H9 (cell line): ENCODE measurements around the gene ZBTB16. TPM values are rescaled to one million over a fixed set of nuclear protein-coding genes. Genes with fewer than 3 reads are reported as not detected.

Experiments used
- DNase-seq: peaks from one replicate; pipeline ENCODE4 v3.0.0-alpha.2; 2017
- H2AFZ ChIP-seq: one replicate; pipeline ENCODE4 v1.6.1; 2013; ENCODE audit warnings: mild to moderate bottlenecking, low read length, control low read depth, moderate library complexity
- H2AK5ac ChIP-seq: 2 replicates; pipeline ENCODE4 v1.6.1; 2013; ENCODE audit warnings: low read length, control low read depth, mixed read lengths; ENCODE audit not compliant: insufficient read length
- H2BK120ac ChIP-seq: one replicate; pipeline ENCODE4 v1.6.1; 2013; ENCODE audit warnings: low read depth, mild to moderate bottlenecking, low read length, control low read depth, inconsistent platforms; ENCODE audit not compliant: poor library complexity, severe bottlenecking
- H2BK12ac ChIP-seq: 2 replicates; pipeline ENCODE4 v1.6.1; 2013; ENCODE audit warnings: low read length, control low read depth, mixed read lengths, low read depth; ENCODE audit not compliant: insufficient read length
- H2BK15ac ChIP-seq: 2 replicates; pipeline ENCODE4 v1.6.1; 2013; ENCODE audit warnings: low read depth, low read length, control low read depth
- H2BK20ac ChIP-seq: one replicate; pipeline ENCODE4 v1.6.1; 2013; ENCODE audit warnings: low read depth, mild to moderate bottlenecking, low read length, control low read depth, inconsistent platforms; ENCODE audit not compliant: poor library complexity, severe bottlenecking
- H2BK5ac ChIP-seq: 2 replicates; pipeline ENCODE4 v1.6.1; 2013; ENCODE audit warnings: low read length, control low read depth, mixed read lengths; ENCODE audit not compliant: insufficient read length
- H3K14ac ChIP-seq: 2 replicates; pipeline ENCODE4 v1.6.1; 2013; ENCODE audit warnings: low read length, control low read depth; ENCODE audit not compliant: insufficient read depth
- H3K18ac ChIP-seq: 2 replicates; pipeline ENCODE4 v1.6.1; 2013; ENCODE audit warnings: low read depth, mild to moderate bottlenecking, mixed read lengths, low read length, control low read depth; ENCODE audit not compliant: insufficient read length
- H3K23ac ChIP-seq: 2 replicates; pipeline ENCODE4 v1.6.1; 2013; ENCODE audit warnings: low read length, control low read depth, mixed read lengths, low read depth; ENCODE audit not compliant: insufficient read length
- H3K23me2 ChIP-seq: 2 replicates; pipeline ENCODE4 v1.6.1; 2013; ENCODE audit warnings: low read depth, mild to moderate bottlenecking, mixed read lengths, low read length, control low read depth; ENCODE audit not compliant: insufficient read length, poor library complexity, severe bottlenecking
- H3K27ac ChIP-seq: 2 replicates; pipeline ENCODE4 v1.5.1; 2013; ENCODE audit warnings: low read length, control low read depth, mixed read lengths, low read depth; ENCODE audit not compliant: insufficient read length
- H3K27me3 ChIP-seq: 2 replicates; pipeline ENCODE4 v1.6.1; 2013; ENCODE audit warnings: low read length, control low read depth, inconsistent platforms; ENCODE audit not compliant: insufficient read depth
- H3K4ac ChIP-seq: 2 replicates; pipeline ENCODE4 v1.6.1; 2013; ENCODE audit warnings: low read depth, mild to moderate bottlenecking, control low read depth, inconsistent platforms, low read length, moderate library complexity
- H3K4me1 ChIP-seq: 2 replicates; pipeline ENCODE4 v1.6.1; 2013; ENCODE audit warnings: low read length, control low read depth, inconsistent platforms; ENCODE audit not compliant: insufficient read depth
- H3K4me2 ChIP-seq: 2 replicates; pipeline ENCODE4 v1.6.1; 2013; ENCODE audit warnings: low read length, control low read depth, mixed read lengths; ENCODE audit not compliant: insufficient read length, insufficient read depth
- H3K56ac ChIP-seq: 2 replicates; pipeline ENCODE4 v1.6.1; 2013; ENCODE audit warnings: low read depth, mild to moderate bottlenecking, mixed read lengths, low read length, control low read depth; ENCODE audit not compliant: insufficient read length
- H3K79me1 ChIP-seq: 2 replicates; pipeline ENCODE4 v1.6.1; 2013; ENCODE audit warnings: low read depth, mild to moderate bottlenecking, moderate library complexity, low read length, control low read depth, inconsistent platforms; ENCODE audit not compliant: insufficient read depth, poor library complexity, severe bottlenecking
- H3K79me2 ChIP-seq: 2 replicates; pipeline ENCODE4 v1.6.1; 2013; ENCODE audit warnings: low read length, control low read depth, inconsistent platforms; ENCODE audit not compliant: insufficient read depth
- H3K9ac ChIP-seq: 2 replicates; pipeline ENCODE4 v1.6.1; 2013; ENCODE audit warnings: low read length, control low read depth, mixed read lengths; ENCODE audit not compliant: insufficient read length; ENCODE audit errors: extremely low read depth
- H3K9me3 ChIP-seq: one replicate; pipeline ENCODE4 v1.6.1; 2013; ENCODE audit warnings: low read depth, low read length, inconsistent platforms; ENCODE audit not compliant: control insufficient read depth
- H3T11ph ChIP-seq: one replicate; pipeline ENCODE4 v1.6.1; 2013; ENCODE audit warnings: mild to moderate bottlenecking, low read length, control low read depth, inconsistent platforms
- H4K20me1 ChIP-seq: one replicate; pipeline ENCODE4 v1.6.1; 2013; ENCODE audit not compliant: control insufficient read depth, insufficient read length, insufficient read depth
- H4K5ac ChIP-seq: 2 replicates; pipeline ENCODE4 v1.6.1; 2013; ENCODE audit warnings: low read depth, mild to moderate bottlenecking, mixed read lengths, low read length, control low read depth; ENCODE audit not compliant: insufficient read length
- H4K8ac ChIP-seq: replicated peaks from 2 replicates; pipeline ENCODE4 v1.6.1; 2013; ENCODE audit warnings: low read length, control low read depth, mixed read lengths, low read depth; ENCODE audit not compliant: insufficient read length
- H4K91ac ChIP-seq: 2 replicates; pipeline ENCODE4 v1.6.1; 2013; ENCODE audit warnings: low read depth, mild to moderate bottlenecking, moderate library complexity, mixed read lengths, low read length, control low read depth; ENCODE audit not compliant: insufficient read length
- H3K27ac Mint-ChIP-seq, 3 experiments: 2 replicates in 2 of 3; 3 replicates in 1 of 3; pipeline ENCODE4 v1.8.0; 2020 to 2021; ENCODE audit warnings: mixed read lengths in 3 of 3, mild to moderate bottlenecking in 1 of 3, moderate library complexity in 1 of 3
- H3K27me3 Mint-ChIP-seq: 2 replicates; pipeline ENCODE4 v1.8.0; 2021; ENCODE audit warnings: low read depth, mild to moderate bottlenecking, moderate library complexity, mixed read lengths
- H3K36me3 Mint-ChIP-seq, 3 experiments: 2 replicates in 2 of 3; 3 replicates in 1 of 3; pipeline ENCODE4 v1.8.0; 2020 to 2021; ENCODE audit warnings: low read depth in 3 of 3, mixed read lengths in 3 of 3; ENCODE audit not compliant: insufficient read depth in 1 of 3
- H3K4me1 Mint-ChIP-seq, 2 experiments: 2 replicates each; pipeline ENCODE4 v1.8.0; 2020; ENCODE audit warnings: mixed read lengths in 2 of 2
- H3K4me3 Mint-ChIP-seq, 2 experiments: 2 replicates in 1 of 2; 3 replicates in 1 of 2; pipeline ENCODE4 v1.8.0; 2020 to 2021; ENCODE audit warnings: mild to moderate bottlenecking in 2 of 2, mixed read lengths in 2 of 2, moderate library complexity in 1 of 2
- H3K9me3 Mint-ChIP-seq, 2 experiments: 2 replicates in 1 of 2; 3 replicates in 1 of 2; pipeline ENCODE4 v1.8.0; 2020; ENCODE audit warnings: mild to moderate bottlenecking in 2 of 2, mixed read lengths in 2 of 2, moderate library complexity in 1 of 2
- CTCF ChIP-seq: fragments of 200-600 bp; sonication (generic); conservative IDR thresholded peaks from 3 replicates; pipeline ENCODE4 v1.8.0; 2021; ENCODE audit warnings: antibody characterized with exemption, mild to moderate bottlenecking
- WGBS: extraction: QIAGEN DNeasy Blood & Tissue Kit; methylation state at CpG from one replicate; pipeline ENCODE4 v1.1.7; 2013; ENCODE audit warnings: missing lambda C conversion rate, low lambda C conversion rate, mixed read lengths; ENCODE audit not compliant: insufficient read length; ENCODE audit errors: extremely low coverage; 5-methylcytosine and 5-hydroxymethylcytosine counted together
- total RNA-seq: library from RNA; stranded (reverse); gene quantifications from 2 replicates; pipeline ENCODE4 v1.2.1, GENCODE V29; 2021

Gene ZBTB16
- total RNA-seq, 1 experiment from 2014 or later, result not detected

GRCh38 chr11:114283422-114283821 is 223.9 kb downstream of the ZBTB16 start:
- Histone ChIP-seq H2BK5ac (no peak overlapping the region), H4K20me1 (no peaks in the 10 kb centered on the region), H3K4me1 (no peaks in the 10 kb centered on the region; the same call in 1 of the 2 replicates), H3K4me2 (no peak overlapping the region), H2BK20ac (no peak overlapping the region), H3K79me1 (no peaks in the 10 kb centered on the region), H2AK5ac (no peak overlapping the region), H4K5ac (no peak overlapping the region), H3K27me3 (no peaks in the 10 kb centered on the region), H3K79me2 (no peaks in the 10 kb centered on the region), H3K9ac (no peak overlapping the region), H3K14ac (no peak overlapping the region), H3K4ac (no peak overlapping the region), H3K9me3 (no peaks in the 10 kb centered on the region), H2BK15ac (no peak overlapping the region), H3T11ph (no peak overlapping the region), H4K91ac (no peak overlapping the region), H4K8ac (no peak overlapping the region), H2BK12ac (no peak overlapping the region), H3K27ac (no peak overlapping the region), H2BK120ac (no peak overlapping the region), H3K23me2 (no peaks in the 10 kb centered on the region), H2AFZ (no peak overlapping the region), H3K18ac (no peak overlapping the region), H3K56ac (no peak overlapping the region), H3K23ac (no peak overlapping the region)
- no peak overlapping the region for H3K27ac Mint-ChIP-seq
- H3K4me1 Mint-ChIP-seq, result peaks cover 0 to 16% of the 10 kb centered on the region in 2 experiments; a peak in 2 of 4 replicates
- H3K4me3 Mint-ChIP-seq, result no peak overlapping the region
- no CpG with 5 or more reads among the region's 3 CpGs for WGBS
- TF ChIP-seq CTCF, result no peak
- H3K27me3 Mint-ChIP-seq, result no peaks in the 10 kb centered on the region; the same call in 1 of the 2 replicates
- DNase-seq, result no peak
- no peaks in the 10 kb centered on the region for H3K9me3 Mint-ChIP-seq
- H3K36me3 Mint-ChIP-seq, result no peaks in the 10 kb centered on the region
